ENCODE results near the gene CACNA1D.

GRCh38 chr3:53754325-53754724, 259.9 kb downstream of the CACNA1D start:
- TF ChIP-seq POLR2A (IDR thresholded peaks at IDR 0.05) (no peak), CTCF (IDR thresholded peaks at IDR 0.05) (no peak), POLR2AphosphoS5 (IDR thresholded peaks at IDR 0.05) (no peak), EP300 (IDR thresholded peaks at IDR 0.05) (no peak)
